HEK293T (cell line): Measurements from ENCODE around the gene PGM5.
"Not testable (repeated sequence)": the region's sequence is repeated elsewhere in the genome, so short reads cannot be mapped to it uniquely, and the experiment has no call there.

ENCODE experiments used
- ARNT ChIP-seq: fragments of 450-650 bp; IDR thresholded peaks from 2 replicates; pipeline ENCODE4 v1.6.1; 2017; ENCODE audit warnings: mild to moderate bottlenecking
- BHLHE40 ChIP-seq: fragments of 450-650 bp; IDR thresholded peaks from 2 replicates; pipeline ENCODE4 v1.6.1; 2016; ENCODE audit warnings: mild to moderate bottlenecking, moderate library complexity, borderline replicate concordance
- FOXA1 ChIP-seq: fragments of 450-650 bp; IDR thresholded peaks from 2 replicates; pipeline ENCODE4 v1.6.1; 2016; ENCODE audit warnings: mild to moderate bottlenecking
- FOXK2 ChIP-seq: fragments of 450-650 bp; IDR thresholded peaks from 2 replicates; pipeline ENCODE4 v1.6.1; 2016; ENCODE audit warnings: mild to moderate bottlenecking
- FOXM1 ChIP-seq: fragments of 450-650 bp; IDR thresholded peaks from 2 replicates; pipeline ENCODE4 v1.6.1; 2017; ENCODE audit warnings: mild to moderate bottlenecking, borderline replicate concordance
- HDGF ChIP-seq: fragments of 450-650 bp; IDR thresholded peaks from 2 replicates; pipeline ENCODE4 v1.6.1; 2017; ENCODE audit warnings: antibody characterized with exemption, borderline replicate concordance
- L3MBTL2 ChIP-seq: fragments of 450-650 bp; conservative IDR thresholded peaks from 2 replicates; pipeline ENCODE4 v1.6.1; 2016; ENCODE audit warnings: mild to moderate bottlenecking
- LEF1 ChIP-seq: fragments of 450-650 bp; IDR thresholded peaks from 2 replicates; pipeline ENCODE4 v1.6.1; 2017; ENCODE audit warnings: mild to moderate bottlenecking, borderline replicate concordance
- NFRKB ChIP-seq: fragments of 450-650 bp; IDR thresholded peaks from 2 replicates; pipeline ENCODE4 v1.6.1; 2016; ENCODE audit warnings: mild to moderate bottlenecking, moderate library complexity
- SP1 ChIP-seq: fragments of 450-650 bp; IDR thresholded peaks from 2 replicates; pipeline ENCODE4 v1.6.1; 2017
- SUZ12 ChIP-seq: fragments of 450-650 bp; IDR thresholded peaks from 2 replicates; pipeline ENCODE4 v1.6.1; 2016; ENCODE audit warnings: mild to moderate bottlenecking
- TARDBP ChIP-seq: fragments of 450-650 bp; IDR thresholded peaks from 2 replicates; pipeline ENCODE4 v1.6.1; 2016
- ZNF384 ChIP-seq: fragments of 450-650 bp; IDR thresholded peaks from 2 replicates; pipeline ENCODE4 v1.6.1; 2016
- TF ChIP-seq, protein P1 (sequence below): fragments of 450-650 bp; IDR thresholded peaks from 2 replicates; pipeline ENCODE4 v1.6.1; 2016

DNA sequence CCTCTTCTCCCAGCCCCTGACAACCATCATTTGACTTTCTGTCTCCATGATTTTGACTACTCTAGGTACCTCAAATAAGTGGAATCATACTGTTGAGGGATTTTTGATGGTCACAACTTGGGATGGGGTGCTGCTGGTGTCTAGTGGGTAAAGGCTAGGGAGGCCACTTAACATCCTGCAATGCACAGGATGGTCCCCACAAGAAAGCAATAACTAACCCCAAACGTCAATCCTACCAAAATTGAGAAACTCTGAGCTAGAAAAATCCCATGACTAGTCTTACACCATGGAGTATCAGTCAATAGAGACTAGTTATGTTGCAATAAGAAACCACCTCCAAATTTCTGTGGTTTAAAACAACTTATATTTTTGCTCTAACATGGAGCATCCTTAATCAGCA, 24.3 kb upstream of the PGM5 start:
- TF ChIP-seq SUZ12, BHLHE40, HDGF, SP1, FOXM1, FOXK2, LEF1, L3MBTL2, ARNT, TARDBP, ZNF384, NFRKB, FOXA1: not testable (repeated sequence)
- TF ChIP-seq, protein P1, sequence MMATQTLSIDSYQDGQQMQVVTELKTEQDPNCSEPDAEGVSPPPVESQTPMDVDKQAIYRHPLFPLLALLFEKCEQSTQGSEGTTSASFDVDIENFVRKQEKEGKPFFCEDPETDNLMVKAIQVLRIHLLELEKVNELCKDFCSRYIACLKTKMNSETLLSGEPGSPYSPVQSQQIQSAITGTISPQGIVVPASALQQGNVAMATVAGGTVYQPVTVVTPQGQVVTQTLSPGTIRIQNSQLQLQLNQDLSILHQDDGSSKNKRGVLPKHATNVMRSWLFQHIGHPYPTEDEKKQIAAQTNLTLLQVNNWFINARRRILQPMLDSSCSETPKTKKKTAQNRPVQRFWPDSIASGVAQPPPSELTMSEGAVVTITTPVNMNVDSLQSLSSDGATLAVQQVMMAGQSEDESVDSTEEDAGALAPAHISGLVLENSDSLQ, result not testable (repeated sequence)
